HepG2 (cell line): ENCODE results near the gene TRAPPC10. TPM values are rescaled to one million over a fixed set of nuclear protein-coding genes. Genes with fewer than 3 reads are reported as not detected.

Experiments used
- ARID5B ChIP-seq: IDR thresholded peaks from 2 replicates; pipeline ENCODE4 v1.4.0; 2020; ENCODE audit warnings: mild to moderate bottlenecking, missing genetic modification reagents
- ATF7-NPFF ChIP-seq: sonication (generic); formaldehyde crosslinking; IDR thresholded peaks from 2 replicates; pipeline ENCODE4 v1.8.1; 2023; ENCODE audit warnings: mild to moderate bottlenecking, low read depth, missing genetic modification reagents, moderate library complexity
- ELF1 ChIP-seq: sonication (generic); formaldehyde crosslinking; IDR thresholded peaks from 2 replicates; pipeline ENCODE4 v1.4.0; 2020; ENCODE audit warnings: missing genetic modification reagents
- ELF3 ChIP-seq: IDR thresholded peaks from 2 replicates; pipeline ENCODE4 v1.6.1; 2016; ENCODE audit warnings: missing genetic modification reagents, missing compliant biosample characterization
- ELK4 ChIP-seq: sonication (generic); formaldehyde crosslinking; IDR thresholded peaks from 2 replicates; pipeline ENCODE4 v1.9.0; 2021; ENCODE audit warnings: missing genetic modification reagents, borderline replicate concordance
- FOXA3 ChIP-seq: IDR thresholded peaks from 2 replicates; pipeline ENCODE4 v1.6.1; 2016; ENCODE audit warnings: missing genetic modification reagents, missing compliant biosample characterization
- FOXM1 ChIP-seq: sonication (generic); formaldehyde crosslinking; IDR thresholded peaks from 2 replicates; pipeline ENCODE4 v1.5.0; 2020; ENCODE audit warnings: missing genetic modification reagents
- GATAD1 ChIP-seq: IDR thresholded peaks from 2 replicates; pipeline ENCODE4 v1.6.1; 2016; ENCODE audit warnings: missing genetic modification reagents, missing compliant biosample characterization
- MED1 ChIP-seq: sonication (generic); formaldehyde crosslinking; IDR thresholded peaks from 2 replicates; pipeline ENCODE4 v1.4.0; 2020; ENCODE audit warnings: missing genetic modification reagents
- RFXANK ChIP-seq: IDR thresholded peaks from 2 replicates; pipeline ENCODE4 v1.6.1; 2016
- SATB2 ChIP-seq: sonication (generic); formaldehyde crosslinking; IDR thresholded peaks from 2 replicates; pipeline ENCODE4 v1.5.0; 2020; ENCODE audit warnings: missing genetic modification reagents
- SMARCC2 ChIP-seq: fragments of 450-650 bp; IDR thresholded peaks from 2 replicates; pipeline ENCODE4 v1.6.1; 2017; ENCODE audit warnings: antibody characterized with exemption, mild to moderate bottlenecking
- TARDBP ChIP-seq: sonication (generic); formaldehyde crosslinking; IDR thresholded peaks from 2 replicates; pipeline ENCODE4 v1.8.0; 2022; ENCODE audit warnings: mild to moderate bottlenecking, missing genetic modification reagents
- TFDP1 ChIP-seq: IDR thresholded peaks from 2 replicates; pipeline ENCODE4 v1.6.1; 2016; ENCODE audit warnings: missing compliant biosample characterization, missing genetic modification reagents, borderline replicate concordance
- TFDP2 ChIP-seq: sonication (generic); formaldehyde crosslinking; IDR thresholded peaks from 2 replicates; pipeline ENCODE4 v1.4.0; 2020; ENCODE audit warnings: missing genetic modification reagents
- ZBTB38 ChIP-seq: sonication (generic); formaldehyde crosslinking; IDR thresholded peaks from 2 replicates; pipeline ENCODE4 v1.5.1; 2020; ENCODE audit warnings: mild to moderate bottlenecking, missing genetic modification reagents
- ZFP1 ChIP-seq: IDR thresholded peaks from 2 replicates; pipeline ENCODE4 v1.6.1; 2016
- ZNF224 ChIP-seq: sonication (generic); formaldehyde crosslinking; IDR thresholded peaks from 2 replicates; pipeline ENCODE4 v1.5.0; 2020; ENCODE audit warnings: mild to moderate bottlenecking, missing genetic modification reagents
- ZNF33B ChIP-seq: sonication (generic); formaldehyde crosslinking; IDR thresholded peaks from 2 replicates; pipeline ENCODE4 v1.5.1; 2020; ENCODE audit warnings: mild to moderate bottlenecking, missing genetic modification reagents
- ZNF343 ChIP-seq: sonication (generic); formaldehyde crosslinking; IDR thresholded peaks from 2 replicates; pipeline ENCODE4 v1.4.0; 2020; ENCODE audit warnings: mild to moderate bottlenecking, missing genetic modification reagents
- ZNF451 ChIP-seq: sonication (generic); formaldehyde crosslinking; IDR thresholded peaks from 2 replicates; pipeline ENCODE4 v1.5.0; 2020; ENCODE audit warnings: mild to moderate bottlenecking, missing genetic modification reagents
- ZNF563 ChIP-seq: sonication (generic); formaldehyde crosslinking; IDR thresholded peaks from 2 replicates; pipeline ENCODE4 v1.8.0; 2022; ENCODE audit warnings: mild to moderate bottlenecking, moderate library complexity, missing genetic modification reagents
- ZNF766 ChIP-seq: sonication (generic); formaldehyde crosslinking; IDR thresholded peaks from 2 replicates; pipeline ENCODE4 v1.5.0; 2020; ENCODE audit warnings: missing genetic modification reagents, borderline replicate concordance
- polyA plus RNA-seq, 8 experiments: library from polyadenylated mRNA; depleted of rRNA in 3 of 8; stranded (reverse) in 7 of 8; unstranded in 1 of 8; fragments of >200 nt; fragmentation: Illumina TruSeq in 4 of 8; extraction: Trizol in 4 of 8; gene quantifications; 2 replicates each; pipeline versions ENCODE4 v1.2.1 to v1.2.3, GENCODE V29; 2011 to 2016; ENCODE audit warnings: low read depth in 4 of 8, missing spikeins in 1 of 8, mixed read lengths in 1 of 8; ENCODE audit not compliant: insufficient read depth in 1 of 8
- total RNA-seq, 5 experiments: library from RNA; depleted of rRNA; stranded (reverse); fragments of >200 nt; fragmentation: Illumina TruSeq; extraction: Trizol; gene quantifications; 2 replicates each; pipeline ENCODE4 v1.2.3, GENCODE V29; 2016; ENCODE audit warnings: low read depth in 1 of 5

Gene TRAPPC10
- total and polyA plus RNA-seq, 2 of the 13 experiments (the other 11 are each of a cell fraction or from before 2014, with no cell fraction given) = 10.6 to 16.5 TPM

- TF ChIP-seq TFDP1 (CRISPR knock-in tag) (peak; percentile 87; the same call in 1 of the 2 replicates), TARDBP (no peak), ELK4 (no peak; the same call in 1 of the 2 replicates), ZFP1 (no peak), ATF7-NPFF (CRISPR knock-in tag) (0 out of 2 replicates have a peak, but pooled peaks have one; percentile 74), ARID5B (CRISPR knock-in tag) (peak; percentile 35; the same call in 1 of the 2 replicates), ELF1 (CRISPR knock-in tag) (peak; percentile 55; the same call in 1 of the 2 replicates), TFDP2 (peak; percentile 85), ZNF563 (CRISPR knock-in tag) (peak; percentile 75), ZNF224 (CRISPR knock-in tag) (0 out of 2 replicates have a peak, but pooled peaks have one; percentile 61), ZNF33B (no peak), ZBTB38 (CRISPR knock-in tag) (peak; percentile 58; the same call in 1 of the 2 replicates), FOXM1 (no peak), SMARCC2 (no peak), SATB2 (CRISPR knock-in tag) (no peak), ELF3 (CRISPR knock-in tag) (peak; percentile 39; the same call in 1 of the 2 replicates), RFXANK (CRISPR knock-in tag) (no peak), GATAD1 (CRISPR knock-in tag) (peak; percentile 91), ZNF766 (CRISPR knock-in tag) (0 out of 2 replicates have a peak, but pooled peaks have one; percentile 28), FOXA3 (peak; percentile 17; the same call in 1 of the 2 replicates), ZNF451 (CRISPR knock-in tag) (peak; percentile 59), MED1 (CRISPR knock-in tag) (peak; percentile 44; the same call in 1 of the 2 replicates), ZNF343 (CRISPR knock-in tag) (0 out of 2 replicates have a peak, but pooled peaks have one; percentile 75)
These were observed at the start of gene TRAPPC10 (continued) for GRCh38 chr21:44011579-44012473.
